ENCODE data around the gene HTR3D. TPM values are rescaled to one million over a fixed set of nuclear protein-coding genes. Genes with fewer than 3 reads are reported as not detected.

The HTR3D gene
- total RNA-seq, 1 experiment from 2014 or later: not detected

- no TSS peak for BruUV-seq (replicated peaks)
- ATAC-seq (no peak), DNase-seq (ENCODE audit: low read depth, low spot score) (no peak)
- RAD21 ChIA-PET (ENCODE audit: low non-redundant PET in 1 of 2, low total read pairs in 2 of 2, uncharacterized antibody in 2 of 2, unreplicated experiment in 2 of 2): no interaction called here
- intact Hi-C loops (cut with micrococcal nuclease): loop anchor here (10.0 kb wide), 1 partner anchor 273 kb away; no protein-coding TSS in a partner anchor
- Histone ChIP-seq H3K9ac (ENCODE audit: low read length) (no peak overlapping the region), H3K4me2 (ENCODE audit: low read length) (no peak overlapping the region), H3K4me3 (replicated peaks in 1 of 2; ENCODE audit: low read depth in 1 of 2, low read length in 2 of 2) (no peak overlapping the region), H3K9me3 (ENCODE audit: control insufficient read depth in 1 of 2, insufficient read depth in 1 of 2, low read depth in 1 of 2, low read length in 2 of 2) (no peaks in the 10 kb centered on the region), H3K36me3 (ENCODE audit: control insufficient read depth in 1 of 2, insufficient read depth in 2 of 2, low read length in 2 of 2) (no peaks in the 10 kb centered on the region), H3K4me1 (ENCODE audit: control insufficient read depth in 1 of 2, insufficient read depth in 2 of 2, low read length in 2 of 2) (peaks cover 0 to 10% of the 10 kb centered on the region in 2 experiments; a peak in 3 of 4 replicates), H2AFZ (ENCODE audit: low read depth, low read length, poor library complexity, severe bottlenecking) (no peak overlapping the region), H3K27ac (ENCODE audit: low read depth, low read length) (no peak overlapping the region), H3K79me2 (ENCODE audit: insufficient read depth, low read length) (no peaks in the 10 kb centered on the region; the same call in 1 of the 2 replicates), H3K27me3 (ENCODE audit: insufficient read depth, low read length) (no peaks in the 10 kb centered on the region), H4K20me1 (ENCODE audit: insufficient read depth) (no peaks in the 10 kb centered on the region), H3K9me2 (ENCODE audit: insufficient read depth) (no peaks in the 10 kb centered on the region)
- CTCF ChIA-PET: no interaction called here
- TF ChIP-seq REST (IDR thresholded peaks at IDR 0.05; ENCODE audit: low read depth) (no peak), FOSL1 (IDR thresholded peaks at IDR 0.05; ENCODE audit: low read depth) (no peak), CEBPB (IDR thresholded peaks at IDR 0.05; ENCODE audit: low read depth) (no peak), SRF (IDR thresholded peaks at IDR 0.05; ENCODE audit: low read depth) (no peak), MAX (IDR thresholded peaks at IDR 0.05) (no peak), POLR2A (IDR thresholded peaks at IDR 0.05; ENCODE audit: borderline replicate concordance, extremely low read depth, insufficient read depth, insufficient read length) (no peak), EGR1 (IDR thresholded peaks at IDR 0.05; ENCODE audit: low read depth) (no peak), CBX3 (IDR thresholded peaks at IDR 0.05; ENCODE audit: low read depth) (no peak), POLR2AphosphoS5 (IDR thresholded peaks at IDR 0.05; ENCODE audit: low read depth, low read length) (no peak), ZFX (IDR thresholded peaks at IDR 0.05) (no peak), SIN3A (IDR thresholded peaks at IDR 0.05; ENCODE audit: low read depth) (no peak), EZH2phosphoT487 (IDR thresholded peaks at IDR 0.05; ENCODE audit: borderline replicate concordance) (no peak)
- TF ChIP-seq, protein P1, sequence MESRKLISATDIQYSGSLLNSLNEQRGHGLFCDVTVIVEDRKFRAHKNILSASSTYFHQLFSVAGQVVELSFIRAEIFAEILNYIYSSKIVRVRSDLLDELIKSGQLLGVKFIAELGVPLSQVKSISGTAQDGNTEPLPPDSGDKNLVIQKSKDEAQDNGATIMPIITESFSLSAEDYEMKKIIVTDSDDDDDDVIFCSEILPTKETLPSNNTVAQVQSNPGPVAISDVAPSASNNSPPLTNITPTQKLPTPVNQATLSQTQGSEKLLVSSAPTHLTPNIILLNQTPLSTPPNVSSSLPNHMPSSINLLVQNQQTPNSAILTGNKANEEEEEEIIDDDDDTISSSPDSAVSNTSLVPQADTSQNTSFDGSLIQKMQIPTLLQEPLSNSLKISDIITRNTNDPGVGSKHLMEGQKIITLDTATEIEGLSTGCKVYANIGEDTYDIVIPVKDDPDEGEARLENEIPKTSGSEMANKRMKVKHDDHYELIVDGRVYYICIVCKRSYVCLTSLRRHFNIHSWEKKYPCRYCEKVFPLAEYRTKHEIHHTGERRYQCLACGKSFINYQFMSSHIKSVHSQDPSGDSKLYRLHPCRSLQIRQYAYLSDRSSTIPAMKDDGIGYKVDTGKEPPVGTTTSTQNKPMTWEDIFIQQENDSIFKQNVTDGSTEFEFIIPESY (IDR thresholded peaks at IDR 0.05; ENCODE audit: extremely low read depth, insufficient replicate concordance, low read length): no peak
- TF ChIP-seq, protein P2, sequence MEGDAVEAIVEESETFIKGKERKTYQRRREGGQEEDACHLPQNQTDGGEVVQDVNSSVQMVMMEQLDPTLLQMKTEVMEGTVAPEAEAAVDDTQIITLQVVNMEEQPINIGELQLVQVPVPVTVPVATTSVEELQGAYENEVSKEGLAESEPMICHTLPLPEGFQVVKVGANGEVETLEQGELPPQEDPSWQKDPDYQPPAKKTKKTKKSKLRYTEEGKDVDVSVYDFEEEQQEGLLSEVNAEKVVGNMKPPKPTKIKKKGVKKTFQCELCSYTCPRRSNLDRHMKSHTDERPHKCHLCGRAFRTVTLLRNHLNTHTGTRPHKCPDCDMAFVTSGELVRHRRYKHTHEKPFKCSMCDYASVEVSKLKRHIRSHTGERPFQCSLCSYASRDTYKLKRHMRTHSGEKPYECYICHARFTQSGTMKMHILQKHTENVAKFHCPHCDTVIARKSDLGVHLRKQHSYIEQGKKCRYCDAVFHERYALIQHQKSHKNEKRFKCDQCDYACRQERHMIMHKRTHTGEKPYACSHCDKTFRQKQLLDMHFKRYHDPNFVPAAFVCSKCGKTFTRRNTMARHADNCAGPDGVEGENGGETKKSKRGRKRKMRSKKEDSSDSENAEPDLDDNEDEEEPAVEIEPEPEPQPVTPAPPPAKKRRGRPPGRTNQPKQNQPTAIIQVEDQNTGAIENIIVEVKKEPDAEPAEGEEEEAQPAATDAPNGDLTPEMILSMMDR (IDR thresholded peaks at IDR 0.05 in 2 of 3, conservative IDR thresholded peaks at IDR 0.05 in 1 of 3; ENCODE audit: borderline replicate concordance in 1 of 3, insufficient read depth in 1 of 3, low read depth in 2 of 3, low read length in 2 of 3): no peak
- TF ChIP-seq, protein P3, sequence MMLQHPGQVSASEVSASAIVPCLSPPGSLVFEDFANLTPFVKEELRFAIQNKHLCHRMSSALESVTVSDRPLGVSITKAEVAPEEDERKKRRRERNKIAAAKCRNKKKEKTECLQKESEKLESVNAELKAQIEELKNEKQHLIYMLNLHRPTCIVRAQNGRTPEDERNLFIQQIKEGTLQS (IDR thresholded peaks at IDR 0.05): no peak
- POLR2A ChIA-PET: no interaction called here
Observed at GRCh38 chr3:184011937-184012889, 19.3 kb upstream of the HTR3D start.

All from HCT116 (cell line).